Sigmoid colon (tissue), 7 donors: ENCODE results near the gene APOC3. TPM values are rescaled to one million over a fixed set of nuclear protein-coding genes. Genes with fewer than 3 reads are reported as not detected.
"Not testable (repeated sequence)": the region's sequence is repeated elsewhere in the genome, so short reads cannot be mapped to it uniquely, and the experiment has no call there.

Experiments used
- DNase-seq: peaks from one replicate; pipeline ENCODE4 v3.0.0-alpha.2; 2019
- H3K27ac ChIP-seq, 4 donors: fragments of 200-600 bp; sonication (generic); one replicate each; pipeline ENCODE4 v1.5.1; 2016 to 2019; ENCODE audit warnings: mild to moderate bottlenecking in 1 of 4
- H3K27me3 ChIP-seq, 3 donors: fragments of 200-600 bp; sonication (generic); one replicate each; pipeline ENCODE4 v1.5.1; 2019; ENCODE audit warnings: mild to moderate bottlenecking in 1 of 3
- H3K36me3 ChIP-seq, 4 donors: fragments of 200-600 bp; sonication (generic); one replicate each; pipeline ENCODE4 v1.5.1; 2016 to 2019
- H3K4me1 ChIP-seq, 4 donors: fragments of 200-600 bp; sonication (generic); one replicate each; pipeline ENCODE4 v1.5.1; 2017 to 2019
- H3K4me3 ChIP-seq, 4 donors: fragments of 200-600 bp; sonication (generic); one replicate each; pipeline ENCODE4 v1.5.1; 2017 to 2019; ENCODE audit warnings: mild to moderate bottlenecking in 2 of 4, moderate library complexity in 1 of 4
- H3K9me3 ChIP-seq, 4 donors: fragments of 200-600 bp in 3 of 4; sonication (generic) in 3 of 4; one replicate each; pipeline versions ENCODE4 v1.5.1 to v1.6.1; 2013 to 2019
- CTCF ChIP-seq, 4 experiments: fragments of 450-650 bp in 3 of 4; fragments of 200-600 bp in 1 of 4; IDR thresholded peaks; one replicate each; pipeline ENCODE4 v1.5.1; 2016 to 2019; ENCODE audit warnings: antibody characterized with exemption in 4 of 4, mild to moderate bottlenecking in 3 of 4, moderate library complexity in 2 of 4
- EP300 ChIP-seq, 4 donors: sonication (generic); formaldehyde crosslinking; IDR thresholded peaks; one replicate each; pipeline ENCODE4 v1.6.1; 2017; ENCODE audit warnings: antibody characterized with exemption in 4 of 4
- POLR2A ChIP-seq, 2 donors: fragments of 450-650 bp; IDR thresholded peaks; one replicate each; pipeline ENCODE4 v1.6.1; 2016; ENCODE audit warnings: antibody characterized with exemption in 2 of 2, mild to moderate bottlenecking in 2 of 2, moderate library complexity in 2 of 2
- POLR2AphosphoS5 ChIP-seq, 4 donors: sonication (generic); formaldehyde crosslinking; IDR thresholded peaks; one replicate each; pipeline ENCODE4 v1.6.1; 2017; ENCODE audit warnings: antibody characterized with exemption in 4 of 4
- WGBS, 2 donors: extraction: QIAGEN DNeasy Blood & Tissue Kit; methylation state at CpG; one replicate each; pipeline ENCODE4 v1.1.7; 2013; 5-methylcytosine and 5-hydroxymethylcytosine counted together
- intact Hi-C: fragments of 100-400 bp; cut with DNase I; formaldehyde crosslinking; loops from one replicate; pipeline ENCODE4 v1.15.1; 2023
- polyA plus RNA-seq, 3 donors: library from polyadenylated mRNA; stranded (reverse); fragments of 200-250 nt; gene quantifications; one replicate each; pipeline ENCODE4 v1.2.3, GENCODE V29; 2013
- total RNA-seq, 4 donors: library from RNA; depleted of rRNA; stranded (reverse); fragments of >200 nt; gene quantifications; one replicate each; pipeline ENCODE4 v1.1.0, GENCODE V29; 2016
- donor health status: healthy with polysubstance abuse.
- donor health status: Bipolar disorder and iron deficiency.
- donor health status: healthy.

Gene APOC3
- total and polyA plus RNA-seq, 7 donors, result 0.19 to 4.4 TPM; not detected in 5

GRCh38 chr11:116833491-116833815, 3.7 kb downstream of the APOC3 start:
- 93 to 96% methylated on average over 10 of the region's 10 CpGs for WGBS, 2 donors
- no peak overlapping the region for H3K27ac ChIP-seq
- H3K27me3 ChIP-seq, result no peaks in the 10 kb centered on the region
- no peaks in the 10 kb centered on the region for H3K9me3 ChIP-seq
- intact Hi-C loops, result no loop called here
- TF ChIP-seq POLR2AphosphoS5 (IDR thresholded peaks at IDR 0.05) (no peak), POLR2A (IDR thresholded peaks at IDR 0.05) (no peak), EP300 (IDR thresholded peaks at IDR 0.05) (no peak), CTCF (IDR thresholded peaks at IDR 0.05) (no peak)
- DNase-seq, result peak; percentile 35
- peaks cover 0 to 19% (median 13%) of the 10 kb centered on the region in 4 donors for H3K4me1 ChIP-seq
- H3K4me3 ChIP-seq, result no peak overlapping the region
- H3K36me3 ChIP-seq, result no peaks in the 10 kb centered on the region

- Histone ChIP-seq H3K4me3 (no peak overlapping the region), H3K27ac (no peak overlapping the region), H3K36me3 (no peaks in the 10 kb centered on the region), H3K9me3 (no peaks in the 10 kb centered on the region), H3K4me1 (peaks cover 0 to 19% (median 13%) of the 10 kb centered on the region in 4 donors), H3K27me3 (no peaks in the 10 kb centered on the region)
- no peak for TF ChIP-seq CTCF (IDR thresholded peaks at IDR 0.05)
- no peak for TF ChIP-seq POLR2A (IDR thresholded peaks at IDR 0.05)
- no peak for TF ChIP-seq POLR2AphosphoS5 (IDR thresholded peaks at IDR 0.05)
- TF ChIP-seq EP300 (IDR thresholded peaks at IDR 0.05), result no peak
- DNase-seq, result no peak
- intact Hi-C loops, result no loop called here
- 91 to 94% methylated on average over 14 of the region's 14 CpGs for WGBS, 2 donors
Measured at GRCh38 chr11:116833816-116834534, 4.3 kb downstream of the APOC3 start.

GRCh38 chr11:116834535-116835041, 4.9 kb downstream of the APOC3 start:
- Histone ChIP-seq H3K4me1 (peaks cover 0 to 19% (median 13%) of the 10 kb centered on the region in 4 donors), H3K27ac (peak overlapping the region; percentile 78 to 82 (median 82))
- H3K4me3 ChIP-seq, H3K27me3 ChIP-seq, DNase-seq, H3K36me3 ChIP-seq, H3K9me3 ChIP-seq: not testable (repeated sequence)
- intact Hi-C loops, result loop anchor here (1.0 kb wide), 1 partner anchor 46 kb away; the partner anchor contains the start of gene ZPR1
- WGBS, 2 donors, result 81 to 82% methylated on average over 13 of the region's 13 CpGs

GRCh38 chr11:116835042-116835772, 5.5 kb downstream of the APOC3 start:
- peak overlapping the region; percentile 0 to 44 (median 36) for H3K4me3 ChIP-seq
- DNase-seq, result peak; percentile 62
- WGBS, 2 donors, result 47 to 67% methylated on average over 28 of the region's 28 CpGs

More at GRCh38 chr11:116835042-116835772, 5.5 kb downstream of the APOC3 start:
- peaks cover 0 to 19% (median 13%) of the 10 kb centered on the region in 4 donors for H3K4me1 ChIP-seq
- H3K36me3 ChIP-seq, result no peaks in the 10 kb centered on the region
- intact Hi-C loops, result loop anchor here (1.0 kb wide), 1 partner anchor 47 kb away; the partner anchor contains the start of gene ZPR1
- peak overlapping the region; percentile 78 to 82 (median 82) for H3K27ac ChIP-seq
- H3K9me3 ChIP-seq, result no peaks in the 10 kb centered on the region
- TF ChIP-seq POLR2A (IDR thresholded peaks at IDR 0.05), result no peak
- no peak for TF ChIP-seq CTCF (IDR thresholded peaks at IDR 0.05)
- TF ChIP-seq POLR2AphosphoS5 (IDR thresholded peaks at IDR 0.05), result no peak
- no peak for TF ChIP-seq EP300 (IDR thresholded peaks at IDR 0.05)
- no peaks in the 10 kb centered on the region for H3K27me3 ChIP-seq
